Stimulated activated naive CD8-positive, alpha-beta T cell treated with anti-CD3 and anti-CD28 coated beads, Interleukin-15, Interleukin-2, amounts not matched to agents 100 U/mL and 50 U/mL, for 24 hours (primary cell): ENCODE measurements around the gene ACSL1.
"Not testable (repeated sequence)": the region's sequence is repeated elsewhere in the genome, so short reads cannot be mapped to it uniquely, and the experiment has no call there.

Experiments used
- ATAC-seq: fragments of 150-1000 bp; cut with Tn5 transposase; one replicate; pipeline ENCODE4 v1.10.0; 2021
- DNase-seq: peaks from one replicate; pipeline ENCODE4 v3.0.0; 2021

Gene ACSL1

DNA sequence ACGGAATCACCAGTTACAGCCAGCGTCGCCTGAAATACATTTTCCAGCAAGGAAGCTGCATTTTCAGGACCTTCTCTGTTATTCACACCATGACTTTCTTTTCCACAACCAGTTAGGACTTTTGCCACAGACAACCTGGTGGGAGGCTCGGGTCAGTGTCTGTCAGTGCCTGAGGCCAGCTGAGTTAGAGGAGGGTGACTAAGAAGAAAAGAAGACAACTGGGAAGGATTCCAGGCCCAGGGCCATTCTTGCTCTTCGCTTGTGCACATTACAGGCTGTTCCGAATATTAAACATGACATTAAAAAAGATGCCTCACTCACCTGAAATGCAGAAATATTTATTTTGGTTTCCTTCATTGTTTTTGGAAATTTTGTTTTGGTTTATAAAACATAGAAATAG, 70.5 kb downstream of the ACSL1 start:
- DNase-seq (no peak), ATAC-seq (no peak)

DNA sequence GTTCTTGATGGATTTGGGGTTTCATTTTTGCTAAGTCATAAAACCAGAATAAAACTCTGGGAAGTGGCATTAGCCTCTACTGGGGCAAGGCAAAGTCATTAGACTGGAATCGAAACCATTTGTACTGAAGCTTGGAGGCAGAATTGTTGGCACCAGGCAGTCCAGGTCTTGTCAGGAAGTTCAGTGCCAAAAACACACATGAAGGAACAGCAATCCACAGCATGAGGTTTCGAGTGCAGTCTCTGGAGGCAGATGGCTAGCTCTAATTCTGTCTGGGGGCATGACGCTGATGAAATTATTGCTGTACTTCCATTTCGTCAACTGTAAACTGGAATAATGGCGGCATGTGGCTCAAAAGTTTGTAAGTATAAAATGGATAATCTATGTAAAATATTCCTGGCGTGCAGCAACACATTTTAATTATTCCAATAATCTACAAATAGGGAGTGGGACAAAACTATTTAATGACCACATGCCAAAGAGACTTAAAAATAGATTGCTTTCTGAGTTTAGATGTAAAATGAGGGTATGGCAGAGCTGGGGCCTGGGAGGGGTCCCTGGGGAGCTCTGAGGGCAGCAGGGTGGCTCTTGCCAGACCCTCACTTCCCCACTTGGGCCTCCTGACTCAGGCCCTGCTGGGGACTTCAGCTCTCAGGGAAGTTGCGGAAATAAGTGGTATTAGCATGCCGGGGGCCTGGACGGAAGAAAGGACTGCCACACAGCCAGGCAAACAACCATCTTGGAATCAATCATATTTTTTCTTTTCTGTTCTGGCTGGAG, 73.1 kb downstream of the ACSL1 start:
- no peak for ATAC-seq

DNA sequence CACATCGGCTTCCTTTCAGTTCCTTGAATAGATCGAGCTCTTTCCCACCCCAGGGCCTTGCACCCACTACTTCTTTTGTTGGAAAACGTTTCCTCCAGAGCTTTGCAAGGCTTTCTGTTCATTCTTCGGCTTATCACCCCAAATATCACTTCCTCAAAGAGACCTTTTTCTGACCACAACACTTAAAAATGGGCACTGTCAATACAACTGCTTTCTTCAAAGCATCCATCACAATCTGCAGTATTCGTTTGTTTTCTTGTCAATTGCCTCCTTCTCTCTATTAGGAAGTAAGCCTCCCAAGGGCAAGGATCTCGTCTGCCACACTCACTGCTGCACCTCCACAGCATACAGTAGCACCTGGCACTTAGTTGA, 74.2 kb downstream of the ACSL1 start:
- DNase-seq: no peak
- ATAC-seq: no peak

More for the DNA sequence above, 73.1 kb downstream of the ACSL1 start:
- DNase-seq: no peak

DNA sequence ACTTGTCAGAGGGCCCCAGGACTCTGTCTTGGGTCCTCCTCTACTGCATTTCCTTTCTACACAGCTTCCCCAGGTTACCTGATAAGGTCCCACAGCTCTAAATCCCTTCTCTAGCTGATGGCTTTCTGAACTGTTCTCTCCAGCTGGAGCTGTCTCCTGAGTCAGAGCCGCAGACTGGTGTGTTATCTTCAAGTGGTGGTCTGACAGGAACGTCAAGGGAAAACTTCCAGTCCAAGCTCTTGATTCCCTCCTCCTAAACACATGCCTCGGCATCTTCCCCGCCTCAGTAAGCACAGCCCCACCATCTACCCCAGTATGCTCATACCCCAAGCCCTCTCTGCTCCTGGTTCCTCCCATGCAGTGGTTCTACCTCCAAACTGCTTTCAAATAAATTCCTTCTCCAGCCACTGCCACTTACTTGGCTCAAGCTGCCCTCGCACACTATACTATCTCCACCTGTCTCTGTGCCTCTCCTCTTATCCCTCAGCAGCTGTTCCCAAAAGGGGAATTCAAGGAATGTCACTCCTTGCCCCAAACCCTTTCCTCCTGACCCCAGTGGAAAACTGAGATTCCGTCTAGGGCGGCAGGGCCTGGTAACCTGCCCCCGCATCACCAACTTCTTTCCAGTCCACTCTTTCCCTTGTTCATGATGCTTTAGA, 74.7 kb downstream of the ACSL1 start:
- no peak for DNase-seq

DNA sequence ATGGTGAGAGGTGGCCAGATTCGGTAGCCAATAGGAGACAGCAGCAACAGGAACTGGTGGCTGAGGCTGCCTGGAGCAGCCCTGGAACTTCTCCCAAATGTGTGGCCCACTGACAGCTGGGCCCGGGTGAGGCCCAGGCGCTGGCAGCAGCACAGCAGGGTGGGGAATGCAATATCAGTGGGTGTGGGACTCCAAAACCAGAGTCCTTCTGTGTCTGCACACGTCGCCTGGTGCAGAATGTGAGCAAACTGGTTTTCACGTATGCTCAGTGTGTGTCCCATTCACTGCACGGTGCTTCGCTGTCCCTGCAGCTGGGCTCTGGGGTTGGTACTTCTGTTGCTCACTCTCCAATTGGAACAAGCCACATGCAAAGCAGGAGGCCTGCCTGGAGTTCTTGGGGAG, 77.5 kb downstream of the ACSL1 start:
- DNase-seq (no peak), ATAC-seq (no peak)

More for the DNA sequence above, 74.7 kb downstream of the ACSL1 start:
- no peak for ATAC-seq

DNA sequence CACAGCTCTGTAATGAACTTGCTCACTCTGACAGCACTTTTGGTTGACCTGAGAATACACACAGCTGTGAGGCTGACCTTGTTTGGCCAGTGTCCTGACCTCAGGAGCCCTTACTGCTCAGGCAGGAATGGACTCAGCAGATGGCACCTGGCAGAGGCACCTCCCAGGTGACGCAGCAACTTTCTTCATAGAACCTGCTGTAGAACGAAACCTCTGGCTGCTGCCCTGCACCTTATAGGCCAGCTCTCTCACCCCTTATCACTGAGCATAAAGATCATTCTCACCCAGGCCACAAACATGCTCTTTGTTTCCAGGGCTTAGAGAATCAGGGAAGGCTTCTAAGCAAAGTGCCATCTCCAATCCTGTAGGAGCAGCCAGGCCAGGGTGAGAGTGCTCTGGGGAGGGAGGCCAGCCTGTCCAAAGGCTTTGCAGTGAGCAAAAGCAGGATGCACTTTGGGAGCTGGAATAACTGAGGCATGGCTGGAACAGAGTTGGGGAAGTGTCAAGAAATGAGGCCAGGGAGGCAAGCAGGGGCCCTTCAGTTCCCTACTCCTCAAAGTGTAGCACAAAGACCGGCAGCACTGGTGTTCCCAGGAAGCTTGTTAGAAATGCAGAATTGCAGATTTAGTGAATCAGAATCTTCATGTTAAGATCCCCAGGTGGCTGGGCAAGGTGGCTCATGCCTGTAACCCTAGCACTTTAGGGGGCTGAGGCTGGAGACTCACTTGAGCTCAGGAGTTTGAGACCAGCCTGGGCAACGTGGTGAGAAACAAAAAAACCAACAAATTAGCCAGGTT, 78.5 kb downstream of the ACSL1 start:
- DNase-seq: no peak
- ATAC-seq: no peak

DNA sequence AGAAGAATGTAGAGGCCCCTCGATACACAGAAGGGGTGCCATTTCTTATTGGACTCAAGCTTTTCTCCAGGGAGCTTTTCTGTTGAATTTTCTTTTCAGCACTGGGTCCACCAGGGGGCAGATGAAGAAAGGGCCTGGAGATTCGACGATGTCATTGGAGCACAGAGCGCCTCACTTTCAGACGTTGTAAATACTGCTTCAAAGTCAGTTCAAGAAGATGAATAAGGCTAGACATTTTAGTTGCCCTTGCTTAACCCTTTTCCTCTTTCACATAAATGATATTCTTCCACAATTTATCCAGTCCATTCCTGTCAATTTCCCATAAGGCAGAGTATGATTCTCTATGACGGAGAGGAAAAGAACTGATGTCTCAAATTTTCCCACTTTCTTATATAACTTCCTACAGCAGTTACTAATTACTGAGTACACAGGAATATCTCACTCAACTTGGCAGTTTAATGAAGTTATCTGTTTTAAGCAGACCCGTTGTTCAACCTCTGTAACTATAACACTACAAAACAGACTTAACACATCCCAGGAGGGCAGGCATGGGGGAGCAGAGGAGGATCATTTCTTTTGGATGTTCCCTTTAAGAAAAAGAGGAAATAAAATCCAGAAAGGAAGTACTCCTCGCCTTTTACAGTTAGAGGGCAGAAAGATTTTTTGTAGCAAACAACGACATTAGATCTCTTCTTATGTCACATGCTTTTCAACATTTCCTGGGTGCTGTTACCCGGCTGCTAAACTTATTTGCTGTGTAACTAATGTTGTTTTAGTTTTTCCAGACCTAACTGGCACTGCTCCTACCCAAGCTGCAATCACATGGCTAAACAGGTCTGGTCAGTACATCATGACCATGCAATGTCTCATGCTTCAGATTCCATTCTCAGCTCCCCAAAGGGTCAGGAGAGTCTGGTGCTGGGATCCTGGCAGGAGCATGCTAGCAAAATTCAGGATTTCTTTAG, 79.7 kb downstream of the ACSL1 start:
- peak; percentile 75 for DNase-seq
- ATAC-seq: no peak

DNA sequence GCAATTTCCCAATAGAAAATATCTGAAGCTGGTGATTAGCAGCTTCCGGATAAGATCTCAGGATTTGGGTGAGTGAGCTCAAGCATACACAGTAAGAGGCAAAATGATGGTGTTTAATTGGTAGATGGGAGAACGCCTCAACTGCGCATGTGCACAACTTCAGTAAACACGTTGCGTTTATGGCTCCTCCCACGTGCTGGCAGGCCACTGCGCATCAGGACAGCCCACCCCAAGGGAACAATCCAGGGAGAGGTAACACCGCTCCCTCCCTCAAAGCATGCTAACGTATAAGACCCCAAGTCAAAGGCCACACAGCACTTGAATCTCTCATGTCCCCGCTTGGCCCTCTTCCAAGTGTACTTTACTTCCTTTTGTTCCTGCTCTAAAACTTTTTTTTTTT, 81.5 kb downstream of the ACSL1 start:
- no peak for ATAC-seq
- DNase-seq: no peak

DNA sequence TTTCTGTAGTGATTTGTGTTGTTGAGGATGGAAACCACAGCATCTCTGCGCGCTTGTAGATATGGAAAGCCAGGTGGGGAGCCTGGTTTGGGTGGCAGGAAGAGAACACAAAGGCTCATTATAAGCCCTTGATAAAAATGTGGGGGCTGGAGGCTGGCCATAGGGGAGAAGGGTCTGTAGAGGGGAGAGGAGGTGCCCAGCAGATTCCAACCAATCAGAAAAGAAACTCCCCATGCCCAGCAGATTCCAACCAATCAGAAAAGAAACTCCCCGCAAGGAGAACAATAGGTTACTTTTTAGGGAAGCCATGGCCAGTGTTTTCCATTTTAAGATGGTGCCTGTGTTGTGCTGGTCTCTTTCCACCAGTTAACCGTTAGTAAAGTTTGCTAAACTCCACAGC, 82.1 kb downstream of the ACSL1 start:
- no peak for DNase-seq
- ATAC-seq: no peak

DNA sequence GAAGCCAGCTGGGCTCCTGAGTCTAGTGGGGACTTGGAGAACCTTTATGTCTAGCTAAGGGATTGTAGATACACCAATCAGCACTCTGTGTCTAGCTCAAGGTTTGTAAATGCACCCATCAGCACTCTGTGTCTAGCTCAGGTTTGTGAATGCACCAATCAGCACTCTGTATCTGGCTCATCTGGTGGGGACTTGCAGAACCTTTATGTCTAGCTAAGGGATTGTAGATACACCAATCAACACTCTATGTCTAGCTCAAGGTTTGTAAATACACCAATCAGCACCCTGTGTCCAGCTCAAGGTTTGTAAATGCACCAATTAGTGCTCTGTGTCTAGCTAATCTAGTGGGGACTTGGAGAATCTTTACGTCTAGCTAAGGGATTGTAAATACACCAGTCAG, 84.1 kb downstream of the ACSL1 start:
- not testable (repeated sequence) for ATAC-seq, DNase-seq

DNA sequence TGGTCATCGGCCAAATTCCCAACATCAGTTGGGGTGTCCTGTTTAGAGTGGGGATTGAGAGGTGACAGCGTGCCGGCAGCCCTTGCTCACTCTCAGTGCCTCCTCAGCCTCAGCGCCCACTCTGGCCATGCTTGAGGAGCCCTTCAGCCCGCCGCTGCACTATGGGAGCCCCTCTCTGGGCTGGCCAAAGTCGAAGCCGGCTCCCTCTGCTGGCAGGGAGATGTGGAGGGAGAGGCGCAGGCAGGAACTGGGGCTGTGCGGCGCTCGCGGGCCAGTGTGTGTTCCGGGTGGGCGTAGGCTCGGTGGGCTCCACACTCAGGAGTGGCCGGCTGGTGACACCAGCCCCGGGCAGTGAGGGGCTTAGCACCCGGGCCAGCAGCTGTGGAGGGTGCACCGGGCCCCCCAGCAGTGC, 84.8 kb downstream of the ACSL1 start:
- no peak for ATAC-seq
- no peak for DNase-seq

DNA sequence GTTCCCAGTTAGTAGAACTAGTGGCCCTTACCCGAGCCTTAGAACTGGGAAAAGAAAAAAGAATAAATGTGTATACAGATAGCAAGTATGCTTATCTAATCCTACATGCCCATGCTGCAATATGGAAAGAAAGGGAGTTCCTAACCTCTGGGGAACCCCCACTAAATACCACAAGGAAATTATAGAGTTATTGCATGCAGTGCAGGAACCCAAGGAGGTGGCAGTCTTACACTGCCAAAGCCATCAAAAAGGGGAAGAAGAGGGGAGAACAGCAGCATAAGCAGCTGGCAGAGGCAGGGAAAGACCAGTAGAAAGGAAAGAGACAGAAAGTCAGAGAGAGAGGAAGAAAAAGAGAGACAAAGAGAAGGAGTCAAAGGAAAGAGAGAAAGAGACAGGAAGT, 86.2 kb downstream of the ACSL1 start:
- not testable (repeated sequence) for ATAC-seq, DNase-seq

DNA sequence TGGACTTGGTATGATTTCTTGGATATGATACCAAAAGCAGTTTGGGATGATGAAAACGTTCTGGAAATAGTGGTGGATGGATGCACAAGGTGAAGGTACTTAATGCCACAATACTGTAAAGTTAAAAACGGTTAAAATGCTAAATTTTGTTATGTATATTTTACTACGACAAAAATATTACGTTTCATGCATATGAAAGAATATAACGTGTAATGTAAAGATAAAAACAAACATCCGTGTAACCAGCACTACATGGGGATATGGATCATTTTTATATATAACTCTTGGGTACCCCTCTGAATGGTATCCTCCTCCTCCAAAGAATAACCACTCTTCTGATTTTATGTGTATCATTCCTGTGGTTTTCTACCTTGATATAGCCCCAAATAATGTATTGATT, 91.0 kb downstream of the ACSL1 start:
- DNase-seq (no peak), ATAC-seq (no peak)

DNA sequence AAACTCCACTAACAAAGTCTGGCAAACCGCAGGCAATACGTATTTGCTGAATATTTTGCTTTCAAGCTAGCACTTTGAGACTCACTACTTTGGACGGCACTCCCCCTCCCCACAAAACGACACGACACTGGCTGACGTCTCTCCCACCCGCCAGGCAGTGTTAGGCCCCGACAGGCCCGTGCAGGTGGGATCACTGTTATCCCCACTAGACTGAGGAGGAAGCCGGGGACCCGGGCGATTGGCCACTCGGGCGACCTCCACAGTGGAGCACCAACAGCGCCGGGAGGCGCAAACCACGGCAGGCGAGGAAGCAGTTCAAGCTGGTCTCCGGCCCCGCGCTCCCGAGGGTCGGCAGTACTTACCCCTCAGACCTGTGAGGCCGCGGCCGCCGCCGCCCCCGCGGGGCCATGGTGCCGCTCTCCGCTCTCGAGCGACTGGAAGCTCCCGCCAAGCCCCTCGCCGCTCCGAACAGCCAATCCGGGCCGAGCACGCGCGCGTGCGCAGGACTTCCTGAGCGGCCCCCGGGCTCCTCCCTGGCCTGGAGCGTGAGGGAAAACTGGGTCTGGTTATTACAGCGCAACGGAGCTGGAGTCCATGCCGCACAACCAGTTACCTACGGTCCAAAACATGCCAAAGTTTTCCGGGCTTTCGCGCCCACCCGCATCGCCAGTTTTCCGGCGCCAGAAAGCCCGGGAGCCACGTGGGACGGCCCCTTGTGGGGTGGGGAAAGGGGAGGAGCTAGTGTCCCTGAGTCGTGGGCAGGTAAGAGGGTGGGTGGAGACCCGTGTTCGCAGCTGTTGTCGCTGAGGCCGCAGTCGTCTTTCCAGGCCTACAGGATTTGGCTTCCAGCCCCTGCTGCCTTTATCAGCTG, 91.9 kb downstream of the ACSL1 start, which contains the start of gene CENPU:
TSS of gene CENPU (minus strand) at position 443 of the 871 bp plus-strand sequence. CDS start at position 409, 34 bp downstream.
- ATAC-seq (peak; percentile 91), DNase-seq (peak; percentile 96)

DNA sequence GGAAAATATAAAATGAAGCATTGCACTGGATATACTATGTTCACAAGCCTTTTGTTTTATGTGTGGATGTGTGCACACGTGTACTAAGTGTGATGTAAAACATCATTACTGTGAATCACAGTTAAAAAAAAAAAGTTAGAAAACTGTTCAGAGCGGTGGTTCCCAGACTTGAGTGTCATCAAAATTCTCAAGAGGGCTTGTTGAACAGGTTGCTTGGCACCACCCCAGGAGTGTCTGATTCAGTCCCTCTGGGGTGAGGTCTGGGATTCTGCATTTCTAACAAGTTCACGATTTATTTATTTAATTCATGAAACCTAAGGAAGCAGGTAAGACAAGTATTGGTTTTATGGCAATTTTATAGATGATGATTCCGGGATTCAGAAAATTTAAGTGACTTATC, 93.6 kb downstream of the ACSL1 start:
- ATAC-seq (no peak), DNase-seq (no peak)

DNA sequence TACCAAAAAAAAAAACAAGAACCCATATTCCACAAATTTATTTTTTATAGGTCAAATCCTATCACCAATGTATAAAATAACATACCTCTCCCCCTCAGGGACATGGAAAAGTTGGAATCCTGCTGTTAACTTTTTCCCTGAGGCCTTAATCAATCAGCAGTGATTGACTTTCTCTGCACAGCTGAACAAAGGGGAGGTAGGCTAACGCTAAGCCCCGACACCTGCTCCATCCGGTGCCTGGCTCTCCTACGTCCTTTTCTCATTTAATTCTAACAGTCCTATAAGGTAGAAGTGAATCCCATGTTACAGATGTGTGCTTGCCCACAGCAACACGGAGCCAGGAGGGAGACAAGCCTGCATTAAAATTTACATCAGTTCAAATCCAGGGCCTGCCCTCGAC, 94.7 kb downstream of the ACSL1 start:
- no peak for ATAC-seq
- DNase-seq: no peak

DNA sequence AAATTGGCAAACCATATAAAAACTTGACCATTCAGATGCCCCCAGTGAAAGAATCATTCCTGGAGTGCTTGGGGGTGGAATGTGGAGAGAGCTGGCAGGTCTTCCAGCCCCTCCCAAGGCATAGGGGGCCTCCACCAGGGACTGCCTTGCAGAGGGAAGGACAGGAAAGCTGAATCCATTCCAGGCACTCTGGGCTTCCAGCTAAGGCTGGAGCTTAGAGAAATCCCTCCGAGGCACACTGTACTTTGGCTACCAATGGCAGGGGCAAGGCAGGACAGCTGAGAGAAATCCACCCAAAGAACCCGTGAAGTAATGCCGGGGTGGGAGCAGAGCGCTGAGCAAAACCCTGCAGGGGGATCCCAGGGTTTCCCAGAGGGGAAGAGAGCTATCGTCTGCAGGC, 95.8 kb downstream of the ACSL1 start:
- DNase-seq (no peak), ATAC-seq (no peak)

DNA sequence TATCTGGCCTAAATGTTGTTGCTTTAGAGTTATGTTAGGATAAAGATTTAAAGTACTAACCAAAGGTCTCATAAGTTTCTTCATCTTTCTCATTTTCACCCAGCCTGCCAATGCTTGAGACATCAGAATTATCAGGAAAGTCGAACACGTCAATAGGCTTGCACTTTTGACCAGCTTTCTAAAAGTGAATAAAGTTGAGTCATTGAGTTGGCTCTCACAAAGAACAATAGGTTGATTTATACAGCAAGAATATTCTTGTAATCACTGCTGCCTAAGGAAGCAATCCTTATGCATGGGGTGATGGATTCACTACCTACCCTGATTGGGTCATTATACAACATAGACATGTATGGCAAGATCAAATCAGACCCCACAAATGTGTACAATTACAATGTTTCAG, 96.9 kb downstream of the ACSL1 start:
- ATAC-seq (no peak), DNase-seq (no peak)

DNA sequence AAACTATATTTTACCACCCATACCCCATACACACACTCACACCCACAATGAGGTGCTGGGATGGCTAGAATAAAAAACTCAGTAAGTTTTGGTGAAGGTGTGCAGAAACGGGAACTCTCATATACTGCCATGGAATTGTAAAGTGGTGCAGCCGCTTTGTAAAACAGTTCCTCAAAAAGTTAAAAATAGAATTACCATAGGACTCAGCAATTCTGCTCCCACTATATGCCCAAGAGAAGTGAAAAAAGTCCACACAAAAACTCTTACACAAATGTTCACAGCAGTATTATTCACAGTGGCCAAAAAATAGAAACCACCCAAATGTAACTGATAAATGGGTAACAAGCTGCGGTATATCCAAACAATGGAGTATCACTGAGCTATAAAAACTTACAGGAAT, 98.3 kb downstream of the ACSL1 start:
- ATAC-seq: no peak
- no peak for DNase-seq

DNA sequence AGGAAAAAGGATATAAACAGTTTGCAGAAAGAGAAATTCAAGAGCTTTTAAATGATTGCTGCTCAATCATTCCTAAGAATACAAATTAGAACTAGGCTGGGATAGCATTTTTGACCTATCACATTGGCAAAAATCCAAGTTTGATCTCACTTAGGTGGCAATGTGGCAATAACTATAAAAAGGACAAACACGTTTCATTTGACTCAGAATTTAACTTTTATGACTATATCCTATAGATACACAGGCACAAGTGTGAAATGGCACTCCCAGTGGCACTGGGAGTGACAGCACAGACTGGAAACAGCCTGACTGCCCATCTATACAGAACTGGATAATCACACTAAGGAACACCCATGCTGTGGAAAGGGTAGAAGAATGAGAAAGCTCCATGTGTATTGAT, 103.0 kb downstream of the ACSL1 start:
- no peak for ATAC-seq
- DNase-seq: no peak

DNA sequence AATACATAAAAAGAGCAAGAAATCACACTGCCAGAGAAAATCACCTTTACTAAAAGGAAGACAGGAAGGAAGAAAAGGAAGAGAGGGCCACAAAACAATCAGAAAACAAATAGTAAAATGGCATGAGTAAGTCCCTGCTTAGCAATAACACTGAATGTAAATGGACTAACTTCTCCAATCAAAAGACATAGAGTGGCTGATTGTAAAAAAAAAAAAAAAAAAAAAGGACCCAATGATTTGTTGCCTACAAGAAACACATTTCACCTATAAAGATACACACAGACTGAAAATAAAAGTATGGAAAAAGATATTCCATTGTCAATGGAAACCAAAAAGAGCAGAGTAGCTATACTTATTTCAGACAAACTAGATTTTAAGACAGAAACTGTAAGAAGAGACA, 104.5 kb downstream of the ACSL1 start:
- no peak for ATAC-seq

More for the DNA sequence above, 104.5 kb downstream of the ACSL1 start:
- DNase-seq: no peak
